HT-29 (cell line): Measurements from ENCODE around the gene ARL5C. TPM values are rescaled to one million over a fixed set of nuclear protein-coding genes. Genes with fewer than 3 reads are reported as not detected.

Source experiments
- DNase-seq: peaks from one replicate; pipeline ENCODE4 v3.0.0-alpha.2; 2015; ENCODE audit warnings: low spot score
- total RNA-seq: library from RNA; depleted of rRNA; stranded (reverse); fragments of >200 nt; shearing (Covaris generic); gene quantifications from 2 replicates; pipeline ENCODE4 v1.2.3, GENCODE V29; 2014; rRNA removed

ARL5C gene
- total RNA-seq, 1 experiment from 2014 or later: not detected

GRCh38 chr17:39108461-39109375 lies 57.2 kb downstream of the ARL5C start:
- DNase-seq: no peak

- no peak for DNase-seq
Measured at GRCh38 chr17:39107973-39108372, 58.0 kb downstream of the ARL5C start.

GRCh38 chr17:39107155-39107554 lies 58.8 kb downstream of the ARL5C start:
- no peak for DNase-seq

Other genes with a start within 250 kb of the ARL5C start
- gene FBXO47, start 198.8 kb downstream of the ARL5C start, total RNA-seq: not detected in 2 replicates
- gene PLXDC1, start 14.5 kb downstream of the ARL5C start, total RNA-seq: not detected in 2 replicates
- gene CACNB1, start 31.5 kb upstream of the ARL5C start, total RNA-seq: 3.5 and 6.5 TPM in 2 replicates
- 2,436 and 2,711 TPM in 2 replicates for gene RPL19, start 34.1 kb upstream of the ARL5C start, total RNA-seq
- gene STAC2, start 59.8 kb upstream of the ARL5C start, total RNA-seq: 0.28 TPM in 1 of 2 replicates, not detected in the other
- gene FBXL20, start 235.5 kb upstream of the ARL5C start, total RNA-seq: 3.3 and 4.7 TPM in 2 replicates